Stimulated activated CD8-positive, alpha-beta memory T cell treated with anti-CD3 and anti-CD28 coated beads, Interleukin-7, amount 100 ng/mL, for 1 hour (primary cell): ENCODE results near the gene IL36B.

Experiments used
- DNase-seq, 2 donors: peaks; one replicate each; pipeline ENCODE4 v3.0.0-alpha.2; 2020; ENCODE audit warnings: low read depth in 2 of 2

Gene IL36B

DNA sequence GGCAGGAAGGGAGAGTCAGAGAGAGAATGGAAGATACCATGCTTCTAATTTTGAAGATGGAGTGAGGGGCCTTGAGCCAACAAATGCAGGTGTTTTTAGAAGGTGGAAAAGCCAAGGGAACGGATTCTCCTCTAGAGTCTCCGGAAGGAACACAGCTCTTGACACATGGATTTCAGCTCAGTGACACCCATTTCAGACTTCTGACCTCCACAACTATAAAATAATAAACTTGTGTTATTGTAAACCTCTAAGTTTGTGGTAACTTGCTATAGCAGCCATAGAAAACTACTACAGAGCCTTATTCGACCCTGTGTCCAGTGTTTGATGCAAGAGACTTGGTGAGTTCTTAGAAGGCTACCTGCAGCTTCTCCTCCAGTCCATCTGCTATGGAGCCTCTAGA lies 22.9 kb upstream of the IL36B start:
- no peak for DNase-seq

DNA sequence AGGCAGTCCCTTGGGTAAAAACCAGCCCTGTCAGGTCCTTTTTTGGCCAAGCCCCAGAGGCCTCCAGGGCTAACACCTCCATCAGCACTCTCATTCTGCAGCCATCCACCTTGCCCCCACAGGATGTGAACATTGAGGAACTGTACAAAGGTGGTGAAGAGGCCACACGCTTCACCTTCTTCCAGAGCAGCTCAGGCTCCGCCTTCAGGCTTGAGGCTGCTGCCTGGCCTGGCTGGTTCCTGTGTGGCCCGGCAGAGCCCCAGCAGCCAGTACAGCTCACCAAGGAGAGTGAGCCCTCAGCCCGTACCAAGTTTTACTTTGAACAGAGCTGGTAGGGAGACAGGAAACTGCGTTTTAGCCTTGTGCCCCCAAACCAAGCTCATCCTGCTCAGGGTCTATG lies 22.4 kb upstream of the IL36B start:
- no peak for DNase-seq

DNA sequence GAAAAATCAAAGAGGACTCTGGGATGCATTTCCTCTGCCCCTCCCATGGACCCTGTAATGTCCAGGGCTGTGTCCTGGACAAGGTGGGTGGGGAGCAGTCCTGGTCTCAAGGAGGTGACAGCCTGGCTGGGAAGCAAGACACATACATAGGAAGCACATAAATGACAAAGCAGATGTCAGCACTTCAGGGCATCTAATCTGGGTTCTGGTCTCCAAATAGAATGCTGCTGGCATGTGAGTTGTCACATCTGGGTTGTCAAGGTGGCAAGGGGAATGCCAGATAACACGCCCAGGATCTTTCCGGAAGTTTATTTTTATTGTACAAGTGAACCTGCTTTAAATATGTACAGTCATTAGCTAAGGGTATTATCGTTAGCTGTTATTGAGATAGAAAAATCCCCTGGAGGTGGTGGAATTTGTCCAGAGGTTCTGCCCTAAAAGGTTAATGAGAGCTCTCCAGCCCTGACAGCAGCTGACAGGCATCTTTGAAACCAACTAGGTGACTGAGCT lies 20.7 kb upstream of the IL36B start:
- no peak for DNase-seq

DNA sequence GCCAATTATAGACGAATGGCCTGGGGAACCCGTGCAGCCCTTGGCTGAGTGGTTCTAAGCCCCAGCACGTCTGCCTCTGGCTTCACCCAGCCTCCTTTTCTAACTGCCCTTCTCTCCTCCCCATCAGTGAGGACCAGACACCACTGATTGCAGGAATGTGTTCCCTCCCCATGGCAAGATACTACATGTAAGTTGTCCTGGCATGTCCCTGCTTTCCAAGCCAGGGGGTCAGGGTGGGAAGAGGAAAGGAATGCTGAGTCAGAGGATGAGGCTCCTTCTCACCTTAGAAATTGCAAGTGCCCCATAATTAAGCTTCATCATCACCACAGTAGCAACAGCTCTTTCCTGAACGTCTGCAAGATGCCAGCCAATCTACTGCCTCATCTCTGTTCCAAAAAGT lies 19.9 kb upstream of the IL36B start:
- no peak for DNase-seq

DNA sequence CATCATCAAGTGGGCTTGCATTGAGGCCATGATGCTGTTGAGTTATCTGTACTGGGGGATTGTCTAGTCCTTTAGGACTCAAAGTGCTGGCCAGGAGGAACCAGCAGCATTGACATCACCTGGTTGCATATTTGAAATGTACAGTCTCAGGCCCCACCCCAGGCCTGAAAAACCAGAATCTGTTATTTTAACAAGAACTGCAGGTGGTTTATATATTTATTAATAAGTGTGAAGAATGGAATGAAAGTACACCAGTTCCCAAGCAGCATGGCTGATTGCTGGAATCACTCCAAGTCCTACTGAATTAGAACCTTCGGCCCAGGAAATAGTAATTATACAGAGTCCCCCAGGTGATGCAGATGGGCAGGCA lies 17.9 kb upstream of the IL36B start:
- no peak for DNase-seq

DNA sequence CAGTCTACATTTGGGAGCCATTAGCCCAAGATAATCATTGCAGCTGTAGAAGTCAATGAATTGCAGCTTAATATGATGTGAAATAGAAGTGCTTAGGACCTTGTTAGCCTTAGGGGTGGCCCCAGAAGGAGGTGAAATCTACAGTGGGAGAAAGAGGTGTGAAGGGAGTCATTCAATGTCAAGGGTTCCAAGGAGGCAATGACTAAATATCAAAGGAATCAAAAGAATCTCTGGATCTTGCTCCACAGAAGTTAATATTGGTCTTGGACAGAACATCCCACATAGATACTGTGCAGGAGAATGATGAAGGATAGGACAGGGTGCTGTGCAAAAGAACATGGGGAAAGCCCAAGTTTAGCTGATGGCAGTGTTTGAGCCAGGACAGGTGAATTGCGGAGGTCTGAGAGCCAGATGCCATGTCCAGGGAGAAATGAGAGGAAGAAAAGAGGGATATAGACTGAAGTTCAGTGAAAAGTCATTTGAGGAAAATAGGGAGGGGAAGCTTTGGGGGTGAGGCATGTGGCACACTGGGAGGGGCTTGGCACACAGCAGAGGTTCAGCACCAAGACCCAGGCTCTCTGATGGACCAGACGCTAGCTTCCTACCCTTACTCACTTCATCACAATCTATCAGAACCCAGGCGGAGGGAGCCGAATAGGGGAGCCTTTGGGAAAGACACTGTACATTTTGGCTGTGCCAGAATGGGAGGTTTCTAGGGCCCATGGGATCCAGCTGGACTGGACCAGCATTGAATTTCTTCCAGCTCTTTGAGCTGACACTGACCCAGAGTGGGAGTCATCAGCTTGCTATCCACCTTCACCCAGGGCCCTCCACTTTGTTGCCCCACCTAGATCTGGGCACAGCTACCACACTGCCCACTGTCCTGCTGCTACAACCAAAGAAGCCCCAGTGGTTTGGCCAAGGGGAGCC lies 17.3 kb upstream of the IL36B start:
- no peak for DNase-seq

DNA sequence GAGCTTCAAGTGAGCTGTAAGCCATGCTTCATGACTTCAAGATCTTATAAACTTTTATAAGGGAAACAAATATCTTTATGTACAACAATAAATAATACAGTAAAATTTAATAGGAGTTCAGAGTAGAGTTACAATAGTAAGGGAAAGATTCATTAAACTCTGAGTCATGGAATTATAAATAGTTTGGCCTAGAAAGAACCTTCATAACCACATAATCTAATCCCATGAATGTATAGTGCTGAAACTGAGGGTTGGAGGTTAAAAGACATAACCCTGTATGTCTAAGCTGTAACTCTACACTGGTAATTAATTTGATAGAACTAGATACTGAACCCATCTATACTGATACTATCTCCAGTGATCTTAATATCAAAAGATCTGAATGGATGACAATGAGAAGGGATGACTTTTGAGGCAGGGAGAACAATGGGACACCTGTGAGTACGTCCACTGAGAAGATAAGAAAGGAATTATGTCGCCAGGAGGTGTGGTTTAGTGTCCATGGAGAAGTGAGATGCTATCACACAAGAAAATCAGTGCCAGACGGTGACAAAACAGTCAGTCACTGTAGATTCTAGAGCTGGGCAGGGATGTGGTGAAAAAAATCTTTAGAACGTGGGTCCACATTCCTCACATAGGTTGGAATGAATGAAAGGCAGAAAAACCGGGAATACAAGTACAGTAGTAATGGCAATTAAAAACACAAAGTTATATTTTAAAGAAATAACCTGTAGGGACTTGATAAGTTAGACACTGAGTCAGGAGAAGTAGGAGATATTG lies 16.2 kb upstream of the IL36B start:
- no peak for DNase-seq

DNA sequence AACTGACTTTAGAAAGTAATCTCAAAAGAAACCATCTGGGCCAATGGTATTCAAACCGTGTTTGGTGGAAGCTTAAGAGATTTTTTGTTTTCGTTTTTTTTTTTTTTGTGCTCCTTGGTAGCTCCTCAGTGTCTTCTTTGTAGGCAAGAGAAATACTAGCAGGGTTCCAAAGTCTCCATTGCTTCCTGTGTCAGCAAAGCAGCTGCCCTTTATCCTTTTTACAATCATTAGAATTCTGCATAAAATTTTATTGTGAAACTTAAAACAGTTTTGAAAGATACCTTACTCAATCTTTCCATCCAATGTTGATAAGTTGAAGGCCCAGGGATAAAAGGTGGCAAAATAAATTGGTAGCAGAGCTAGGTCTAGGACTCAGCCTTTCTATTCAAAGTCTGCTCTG lies 15.6 kb upstream of the IL36B start:
- DNase-seq, result no peak

DNA sequence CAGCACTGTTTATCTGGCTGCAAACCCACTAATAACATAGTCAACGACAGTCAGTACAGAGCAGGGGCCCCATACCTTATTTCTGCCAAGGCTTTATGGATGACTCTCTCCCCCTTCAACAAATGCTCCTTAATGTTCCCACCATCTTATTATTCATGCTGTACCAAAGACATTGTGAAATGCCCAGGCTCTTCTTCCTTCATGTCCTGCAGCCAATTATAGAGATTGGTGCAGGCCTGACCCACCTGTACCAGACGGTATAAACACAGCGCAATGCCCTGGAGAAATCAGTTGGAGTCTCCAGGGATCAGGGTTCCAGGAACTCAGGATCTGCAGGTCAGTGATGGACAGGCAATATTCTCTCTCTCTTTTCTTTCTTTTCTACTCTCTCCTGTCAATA lies 15.0 kb upstream of the IL36B start, which contains the start of gene IL1F10:
Gene IL1F10 (plus strand): TSS at position 290 of the 400 bp plus-strand sequence. CDS start 4,769 bp downstream, outside the sequence.
- DNase-seq, result no peak

DNA sequence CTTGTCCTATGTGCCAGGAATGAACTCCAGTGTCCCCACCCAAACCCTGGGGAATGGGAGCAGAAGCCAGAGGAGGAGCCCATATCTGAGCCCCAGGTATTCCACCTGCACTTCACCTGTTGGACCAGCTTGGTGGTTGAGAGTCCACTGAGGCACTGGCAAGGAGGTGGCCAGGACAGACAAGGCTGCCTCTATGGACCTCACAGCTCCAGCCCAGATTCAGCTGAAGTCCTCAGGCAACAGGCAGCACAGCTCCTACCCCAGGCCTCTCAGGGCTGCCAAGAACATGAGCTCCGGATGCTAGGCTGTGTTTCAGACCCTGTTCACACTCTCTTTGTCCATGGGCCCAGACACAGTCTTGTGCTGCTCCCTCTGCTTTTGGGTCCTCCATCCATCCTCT lies 12.2 kb upstream of the IL36B start:
- DNase-seq, result no peak

DNA sequence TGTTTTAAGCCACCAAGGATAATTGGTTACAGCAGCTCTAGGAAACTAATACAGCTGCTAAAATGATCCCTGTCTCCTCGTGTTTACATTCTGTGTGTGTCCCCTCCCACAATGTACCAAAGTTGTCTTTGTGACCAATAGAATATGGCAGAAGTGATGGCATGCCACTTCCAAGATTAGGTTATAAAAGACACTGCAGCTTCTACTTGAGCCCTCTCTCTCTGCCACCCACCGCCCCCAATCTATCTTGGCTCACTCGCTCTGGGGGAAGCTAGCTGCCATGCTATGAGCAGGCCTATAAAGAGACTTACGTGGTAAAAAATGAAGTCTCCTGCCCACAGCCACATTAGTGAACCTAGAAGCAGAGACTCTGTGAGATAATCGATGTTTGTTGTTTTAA lies 11.6 kb upstream of the IL36B start:
- DNase-seq, result no peak

DNA sequence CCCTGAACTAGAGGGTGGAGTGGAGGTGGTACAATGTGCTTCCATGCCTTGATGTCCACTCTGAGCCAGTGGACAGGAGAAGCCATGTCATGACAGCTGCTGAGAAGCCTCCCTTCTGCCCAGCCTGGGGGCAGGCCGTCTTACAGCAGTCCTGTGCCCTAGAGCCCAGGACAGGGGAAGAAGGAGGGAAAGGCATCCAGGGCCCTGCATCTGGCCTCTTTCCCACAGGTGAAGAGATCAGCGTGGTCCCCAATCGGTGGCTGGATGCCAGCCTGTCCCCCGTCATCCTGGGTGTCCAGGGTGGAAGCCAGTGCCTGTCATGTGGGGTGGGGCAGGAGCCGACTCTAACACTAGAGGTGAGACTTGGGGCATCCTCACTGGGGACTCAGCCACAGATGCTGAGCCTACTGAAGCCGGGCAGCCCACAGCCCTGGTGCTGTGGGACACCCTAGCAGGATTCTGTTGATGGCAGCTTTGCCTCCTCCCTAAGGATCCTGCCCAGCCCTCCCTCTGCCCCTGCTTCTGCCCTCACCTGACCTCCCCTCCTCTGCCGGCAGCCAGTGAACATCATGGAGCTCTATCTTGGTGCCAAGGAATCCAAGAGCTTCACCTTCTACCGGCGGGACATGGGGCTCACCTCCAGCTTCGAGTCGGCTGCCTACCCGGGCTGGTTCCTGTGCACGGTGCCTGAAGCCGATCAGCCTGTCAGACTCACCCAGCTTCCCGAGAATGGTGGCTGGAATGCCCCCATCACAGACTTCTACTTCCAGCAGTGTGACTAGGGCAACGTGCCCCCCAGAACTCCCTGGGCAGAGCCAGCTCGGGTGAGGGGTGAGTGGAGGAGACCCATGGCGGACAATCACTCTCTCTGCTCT lies 9.5 kb upstream of the IL36B start:
- DNase-seq, result no peak

DNA sequence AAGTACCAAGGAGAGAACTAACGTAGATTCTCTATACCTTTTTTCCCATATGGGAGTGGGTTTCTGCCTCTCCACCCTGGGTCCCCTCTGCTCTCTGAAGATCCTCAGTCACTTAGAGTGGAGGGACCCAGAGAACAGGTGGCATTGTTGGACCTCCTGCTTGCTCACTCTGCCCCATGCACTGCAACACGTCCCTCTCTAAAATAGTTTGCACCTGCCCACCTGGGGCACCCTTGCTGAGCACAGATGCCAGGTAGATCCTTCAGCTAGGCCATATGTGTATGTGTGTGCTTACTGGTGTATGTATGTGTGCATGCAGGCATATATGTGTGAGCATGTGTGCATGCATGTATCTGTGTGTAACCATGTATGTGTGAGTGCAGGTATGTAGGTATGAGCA lies 8.6 kb upstream of the IL36B start:
- no peak for DNase-seq

DNA sequence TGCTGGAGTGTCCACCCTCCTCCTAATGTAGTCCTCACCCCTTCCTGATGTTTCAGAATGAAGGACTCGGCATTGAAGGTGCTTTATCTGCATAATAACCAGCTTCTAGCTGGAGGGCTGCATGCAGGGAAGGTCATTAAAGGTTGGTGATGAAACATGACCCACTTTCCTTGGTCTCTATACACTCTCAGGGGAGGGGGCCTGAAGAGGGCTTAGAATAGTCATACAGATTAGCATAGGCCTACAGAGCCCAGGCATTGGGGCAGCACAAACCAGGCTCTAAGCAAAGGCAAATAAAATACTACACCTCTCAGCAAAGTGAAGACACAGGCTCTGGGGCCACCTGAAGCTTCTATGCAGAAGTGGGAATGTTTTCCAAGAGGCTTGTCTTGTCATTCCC lies 8.1 kb upstream of the IL36B start:
- DNase-seq, result no peak

DNA sequence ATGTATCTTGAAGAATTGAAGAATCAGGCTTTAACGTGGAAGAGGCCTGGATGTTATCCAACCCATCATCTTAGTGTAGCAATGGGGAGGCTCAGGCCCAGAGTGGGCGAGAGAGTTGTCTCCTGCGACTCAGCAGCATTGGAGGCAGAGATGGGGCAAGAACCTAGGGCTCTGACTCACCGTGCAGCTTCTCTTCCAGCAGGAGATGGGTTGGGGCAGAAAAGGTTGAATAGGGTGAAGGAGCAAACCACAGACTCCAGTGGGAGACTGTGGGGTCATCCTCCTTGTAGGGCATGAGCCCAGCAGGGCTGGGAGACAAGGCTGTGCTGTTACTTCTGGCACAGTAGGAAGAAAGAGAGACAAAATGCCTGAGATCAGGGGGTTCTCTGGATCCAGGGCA lies 7.7 kb upstream of the IL36B start:
- no peak for DNase-seq

DNA sequence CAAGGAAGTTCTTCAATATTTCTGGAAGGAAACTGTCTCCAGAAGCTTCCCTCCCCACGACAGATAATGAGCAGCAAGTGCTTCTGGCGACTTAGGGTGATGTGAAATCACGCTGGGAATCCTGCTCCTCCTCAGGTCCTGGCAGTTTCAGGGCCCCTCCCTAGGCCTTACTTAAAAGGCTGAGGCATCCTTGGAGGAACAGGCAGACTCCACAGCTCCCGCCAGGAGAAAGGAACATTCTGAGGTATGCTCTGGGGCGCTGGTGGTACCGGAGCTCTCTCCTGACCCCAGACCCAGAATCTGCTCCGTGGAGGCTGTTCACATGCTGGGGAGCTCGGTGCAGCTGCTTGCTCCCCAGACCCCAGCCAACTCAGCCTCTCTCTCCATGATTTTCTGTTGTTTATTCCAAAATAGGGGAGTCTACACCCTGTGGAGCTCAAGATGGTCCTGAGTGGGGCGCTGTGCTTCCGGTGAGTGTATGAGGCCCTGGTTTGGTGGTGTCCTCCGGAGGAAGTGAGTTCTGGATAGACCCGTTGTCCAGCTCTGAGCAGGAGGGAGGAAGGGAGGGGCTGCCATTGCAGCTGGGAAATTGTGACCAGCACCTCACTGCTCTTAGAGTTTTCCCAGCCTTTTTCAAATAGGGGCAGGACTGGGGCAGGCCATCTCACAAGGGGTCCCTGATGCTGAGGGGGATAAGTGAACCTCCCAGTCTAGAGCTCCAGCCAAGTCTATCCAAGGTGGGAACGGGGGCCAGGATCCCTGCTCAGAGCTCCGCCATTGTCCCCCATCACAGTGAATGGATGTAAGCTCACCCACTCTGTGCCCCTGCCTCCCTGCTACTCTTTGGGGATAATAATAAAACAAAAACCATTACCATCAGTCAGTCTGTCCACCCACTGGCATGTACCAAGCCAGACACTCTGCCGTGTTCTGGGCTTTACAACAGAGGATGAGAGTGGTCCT lies 6.6 kb upstream of the IL36B start, which contains the start of gene IL36RN:
Gene IL36RN (plus strand): TSS at position 201 of the 963 bp plus-strand sequence. CDS start 241 bp downstream, at position 442.
- DNase-seq, result no peak

DNA sequence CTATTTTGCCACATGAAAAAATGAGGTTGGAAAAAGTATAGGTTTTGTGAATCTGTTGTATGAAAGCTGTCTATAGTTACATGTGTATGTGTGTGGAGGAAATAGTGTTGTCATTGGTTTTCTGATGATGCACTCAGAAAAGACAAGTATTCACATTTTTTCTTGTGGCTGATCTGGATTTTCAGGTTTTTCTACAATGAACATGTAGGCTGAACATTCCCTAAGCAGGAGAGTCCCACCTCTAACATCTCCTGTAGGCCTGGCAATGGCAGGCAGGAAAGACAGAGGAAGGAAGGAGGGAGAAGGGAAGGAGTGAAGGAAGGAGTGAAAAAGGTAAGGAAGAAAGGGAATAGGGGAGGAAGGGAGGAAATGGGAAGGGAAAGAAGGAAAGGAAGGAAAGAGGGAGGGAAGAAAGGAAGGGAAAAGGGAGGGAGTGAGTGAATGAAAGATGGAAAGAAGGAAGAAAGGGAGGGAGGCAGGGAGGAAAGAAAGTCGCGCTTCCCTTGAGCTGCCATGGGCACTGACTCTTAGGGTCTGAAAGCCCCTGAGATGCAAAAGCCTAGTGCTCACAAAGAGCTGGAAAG lies 5.8 kb upstream of the IL36B start:
- no peak for DNase-seq

DNA sequence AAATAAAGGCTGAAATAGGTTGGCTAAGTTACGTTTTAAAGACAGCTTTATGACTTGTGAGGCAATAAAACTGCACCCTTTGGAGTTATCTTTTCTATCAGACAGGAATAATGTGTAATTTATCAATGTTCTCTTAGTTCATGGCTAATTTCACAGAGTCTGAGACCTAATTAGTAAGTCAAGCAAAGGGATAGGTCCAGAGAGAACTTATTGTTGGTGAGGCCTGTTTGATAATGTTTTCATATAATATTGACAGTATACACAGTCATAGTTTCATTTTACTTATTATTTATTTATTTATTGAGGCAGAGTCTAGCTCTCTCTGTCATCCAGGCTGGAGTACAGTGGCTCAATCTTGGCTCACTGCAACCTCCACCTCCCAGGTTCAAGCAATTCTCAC lies 4.5 kb upstream of the IL36B start:
- DNase-seq, result no peak

DNA sequence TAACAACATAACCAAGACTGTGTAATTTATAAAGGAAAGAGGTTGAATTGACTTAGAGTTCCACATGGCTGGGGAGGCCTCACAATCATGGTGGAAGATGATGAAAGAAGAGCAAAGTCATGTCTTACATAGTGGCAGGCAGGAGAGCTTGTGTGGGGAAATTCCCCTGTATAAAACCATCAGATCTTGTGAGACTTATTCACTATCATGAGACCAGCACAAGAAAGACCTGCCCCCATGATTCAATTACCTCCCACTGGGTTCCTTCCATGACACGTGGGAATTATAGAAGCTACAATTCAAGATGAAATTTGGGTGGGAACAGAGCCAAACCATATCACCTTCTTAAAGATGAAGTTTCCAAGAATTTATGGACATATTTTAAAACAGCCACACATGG lies 3.9 kb upstream of the IL36B start:
- DNase-seq, result no peak

DNA sequence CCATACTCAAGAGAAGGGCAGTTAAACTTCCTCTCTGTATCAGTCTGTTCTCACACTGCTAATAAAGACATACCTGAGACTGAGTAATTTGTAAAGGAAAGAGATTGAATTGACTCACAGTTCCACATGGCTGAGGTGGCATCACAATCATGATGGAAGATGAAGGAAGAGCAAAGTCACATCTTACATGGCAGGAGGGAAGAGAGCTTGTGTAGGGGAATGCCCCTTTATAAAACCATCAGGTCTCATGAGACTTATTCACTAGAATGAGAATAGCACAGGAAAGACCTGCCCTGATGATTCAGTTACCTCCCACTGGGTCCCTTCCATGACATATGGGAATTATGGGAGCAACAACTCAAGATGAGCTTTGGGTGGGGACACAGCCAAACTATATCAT lies 1.4 kb upstream of the IL36B start:
- no peak for DNase-seq
